NCI-H226 (cell line): ENCODE results near the gene FNBP1L.
"Not testable (repeated sequence)": the region's sequence is repeated elsewhere in the genome, so short reads cannot be mapped to it uniquely, and the experiment has no call there.

Experiments used
- DNase-seq: peaks from one replicate; pipeline ENCODE4 v3.0.0-alpha.2; 2015

FNBP1L gene

DNA sequence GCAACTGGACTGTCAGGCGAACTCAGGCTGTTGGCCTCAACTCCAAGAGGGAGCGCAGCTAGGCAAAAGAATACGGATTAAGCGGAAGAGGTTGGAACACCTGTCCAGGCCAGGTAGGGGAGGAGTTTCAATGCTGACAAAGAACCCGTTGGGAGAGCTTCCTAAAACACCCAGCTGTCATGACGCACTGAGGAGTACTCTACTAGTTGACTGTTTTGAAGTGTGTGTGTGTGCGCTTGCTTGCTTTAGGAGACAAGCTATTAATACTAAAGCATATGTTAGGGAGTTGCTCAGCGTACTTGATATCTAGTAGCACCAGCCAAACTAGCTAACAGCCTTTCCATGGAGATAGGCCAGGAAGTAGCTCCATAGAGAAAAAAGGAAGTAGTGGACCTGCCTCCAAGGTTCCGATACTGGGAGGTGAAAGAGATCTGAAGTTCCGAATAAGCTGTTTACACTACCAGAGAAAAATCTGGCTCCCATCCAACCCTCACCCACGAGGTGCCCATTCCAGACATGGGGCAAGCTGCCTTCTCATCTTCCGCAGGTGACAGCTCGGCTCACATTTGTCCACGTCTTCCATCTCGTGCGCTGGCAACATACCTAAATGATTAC is 974 bp upstream of the FNBP1L start:
- DNase-seq: peak; percentile 31

DNA sequence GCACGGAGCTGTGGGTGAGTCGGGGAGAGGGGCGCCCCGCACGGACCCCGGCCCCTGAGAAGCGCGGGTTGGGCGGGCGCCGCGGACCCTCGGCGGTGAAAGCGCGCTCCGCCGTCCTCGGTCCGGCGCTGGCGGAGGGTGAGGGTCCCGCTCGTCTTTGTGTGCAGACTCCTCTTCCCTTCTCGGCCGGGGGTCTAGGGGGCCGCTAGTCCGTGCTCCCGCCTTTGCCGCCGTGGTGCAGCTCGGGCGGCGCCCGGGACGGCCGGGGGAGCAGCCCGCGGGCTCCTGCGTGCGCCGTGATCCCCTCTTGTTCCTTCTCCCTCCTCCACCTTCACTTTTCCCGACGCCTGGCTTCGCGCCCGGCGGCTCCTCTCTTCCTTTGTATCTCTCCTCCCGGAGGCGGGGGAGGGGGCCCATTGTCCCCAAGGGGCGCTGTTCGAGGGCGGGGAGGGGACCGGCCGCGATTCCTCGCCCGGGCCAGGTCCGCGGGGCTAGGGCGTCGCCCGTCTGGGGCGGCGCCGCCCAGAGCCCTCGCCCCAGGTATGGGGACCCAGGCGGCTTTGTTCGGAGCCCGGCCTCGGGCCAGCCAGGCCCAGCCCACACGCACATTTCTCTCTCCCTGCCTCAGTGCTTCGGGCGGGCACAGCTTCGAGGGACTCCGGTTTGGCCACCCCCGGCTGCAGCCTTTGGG is 519 bp downstream of the FNBP1L start:
- DNase-seq: peak; percentile 22

GRCh38 chr1:93448983-93449804 is 1.3 kb downstream of the FNBP1L start:
- peak; percentile 37 for DNase-seq

GRCh38 chr1:93450321-93450720 is 2.4 kb downstream of the FNBP1L start:
- no peak for DNase-seq

DNA sequence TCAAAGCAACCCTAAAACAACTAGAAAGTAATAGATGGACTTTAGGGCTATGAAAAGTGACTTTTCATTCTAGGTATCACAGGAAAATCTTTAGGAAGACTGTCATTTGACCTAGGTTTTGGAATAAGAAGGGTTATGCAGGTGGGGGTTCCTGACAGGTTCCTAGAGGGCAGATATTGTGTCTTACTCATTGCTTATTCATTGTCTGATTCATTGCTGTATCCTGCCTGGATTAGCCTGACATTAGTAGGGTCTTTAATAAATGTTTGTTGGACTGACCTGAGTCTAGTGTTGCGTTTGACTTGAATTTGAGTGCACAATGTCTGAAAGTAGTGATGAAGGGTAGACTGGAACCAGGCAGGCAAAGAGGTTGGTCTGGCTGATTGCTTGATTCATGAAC is 6.0 kb downstream of the FNBP1L start:
- DNase-seq: peak; percentile 43

DNA sequence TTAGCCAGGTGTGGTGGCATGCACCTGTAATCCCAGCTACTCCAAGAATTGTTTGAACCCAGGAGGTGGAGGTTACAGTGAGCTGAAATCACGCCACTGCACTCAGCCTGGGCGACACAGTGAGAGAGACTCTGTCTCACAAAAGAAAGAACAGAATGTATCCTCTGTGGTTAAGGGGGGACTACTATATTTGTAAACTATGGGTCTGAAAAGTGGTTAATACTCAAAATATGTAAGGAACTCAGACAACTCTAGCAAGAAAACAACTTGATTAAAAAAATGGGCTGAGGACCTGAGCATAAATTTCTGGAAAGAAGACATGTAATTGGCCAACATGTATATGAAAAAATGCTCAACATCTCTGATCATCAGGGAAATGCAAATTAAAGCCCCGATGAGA is 11.2 kb downstream of the FNBP1L start:
- DNase-seq: no peak

- no peak for DNase-seq
Measured at GRCh38 chr1:93461236-93461635, 13.3 kb downstream of the FNBP1L start.

- no peak for DNase-seq
Measured at GRCh38 chr1:93463960-93464359, 16.0 kb downstream of the FNBP1L start.

DNA sequence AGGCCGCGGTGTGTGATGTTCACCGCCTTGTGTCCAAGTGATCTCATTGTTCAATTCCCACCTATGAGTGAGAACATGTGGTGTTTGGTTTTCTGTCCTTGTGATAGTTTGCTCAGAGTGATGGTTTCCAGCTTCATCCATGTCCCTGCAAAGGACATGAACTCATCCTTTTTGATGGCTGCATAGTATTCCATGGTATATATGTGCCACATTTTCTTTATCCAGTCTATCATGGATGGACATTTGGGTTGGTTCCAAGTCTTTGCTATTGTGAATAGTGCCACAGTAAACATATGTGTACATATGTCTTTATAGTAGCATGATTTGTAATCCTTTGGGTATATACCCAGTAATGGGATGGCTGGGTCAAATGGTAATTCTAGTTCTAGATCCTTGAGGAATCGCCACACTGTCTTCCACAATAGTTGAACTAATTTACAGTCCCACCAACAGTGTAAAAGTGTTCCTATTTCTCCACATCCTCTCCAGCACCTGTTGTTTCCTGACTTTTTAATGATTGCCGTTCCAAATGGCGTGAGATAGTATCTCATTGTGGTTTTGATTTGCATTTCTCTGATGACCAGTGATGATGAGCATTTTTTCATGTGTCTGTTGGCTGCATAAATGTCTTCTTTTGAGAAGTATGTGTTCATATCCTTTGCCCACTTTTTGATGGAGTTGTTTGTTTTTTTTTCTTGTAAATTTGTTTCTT is 17.6 kb downstream of the FNBP1L start:
- DNase-seq: not testable (repeated sequence)

GRCh38 chr1:93467606-93468005 is 19.7 kb downstream of the FNBP1L start:
- DNase-seq: no peak

- no peak for DNase-seq
Measured at GRCh38 chr1:93468662-93469061, 20.7 kb downstream of the FNBP1L start.

DNA sequence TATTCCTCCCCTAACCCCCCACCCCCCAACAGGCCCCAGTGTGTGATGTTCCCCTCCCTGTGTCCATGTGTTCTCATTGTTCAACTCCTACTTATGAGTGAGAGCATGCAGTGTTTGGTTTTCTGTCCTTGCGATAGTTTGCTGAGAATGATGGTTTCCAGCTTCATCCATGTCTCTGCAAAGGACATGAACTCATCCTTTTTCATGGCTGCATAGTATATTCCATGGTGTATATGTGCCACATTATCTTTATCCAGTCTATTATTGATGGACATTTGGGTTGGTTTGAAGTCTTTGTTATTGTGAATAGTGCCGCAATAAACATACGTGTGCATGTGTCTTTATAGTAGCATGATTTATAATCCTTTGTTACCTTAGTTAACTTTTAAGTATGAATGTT is 21.3 kb downstream of the FNBP1L start:
- not testable (repeated sequence) for DNase-seq

DNA sequence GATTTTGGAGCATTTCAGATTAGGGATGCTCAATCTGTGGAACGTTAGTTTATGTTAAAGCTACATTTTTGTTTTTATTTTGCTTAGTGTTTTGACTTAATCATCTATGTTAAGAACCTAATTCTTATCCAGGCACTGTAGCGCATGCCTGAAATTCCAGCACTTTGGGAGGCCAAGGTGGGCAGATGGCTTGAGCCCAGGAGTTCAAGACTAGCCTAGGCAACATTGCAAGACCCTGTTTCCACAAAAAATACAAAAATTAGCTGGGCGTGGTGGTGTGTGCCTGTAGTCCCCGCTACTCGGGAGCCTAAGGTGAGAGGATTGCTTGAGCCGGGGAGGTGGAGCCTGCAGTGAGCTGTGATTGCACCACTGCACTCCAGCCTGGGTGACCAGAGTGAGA is 23.4 kb downstream of the FNBP1L start:
- no peak for DNase-seq

DNA sequence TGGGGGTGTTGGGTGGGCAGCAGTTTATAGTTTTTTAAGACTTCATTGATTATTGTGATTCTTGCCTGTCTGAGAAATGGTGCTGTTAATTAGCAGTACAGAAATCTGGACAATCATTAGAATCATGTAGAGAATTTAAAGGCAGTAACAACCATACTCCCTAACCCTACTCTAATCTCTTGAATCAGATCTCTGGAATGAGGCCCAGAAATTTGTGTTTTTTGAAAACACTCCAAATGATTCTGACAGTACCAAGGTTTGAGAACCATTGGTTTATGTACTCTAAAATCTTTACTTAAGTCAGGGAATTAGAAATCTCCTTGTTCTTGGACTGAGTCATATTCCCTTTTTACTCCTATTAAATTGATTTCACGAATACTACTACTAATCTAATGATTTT is 24.0 kb downstream of the FNBP1L start:
- peak; percentile 68 for DNase-seq

- DNase-seq: no peak
Measured at GRCh38 chr1:93474321-93474720, 26.4 kb downstream of the FNBP1L start.

GRCh38 chr1:93475681-93476080 is 27.8 kb downstream of the FNBP1L start:
- DNase-seq: no peak

- DNase-seq: not testable (repeated sequence)
Measured at GRCh38 chr1:93479133-93479745, 31.3 kb downstream of the FNBP1L start.

DNA sequence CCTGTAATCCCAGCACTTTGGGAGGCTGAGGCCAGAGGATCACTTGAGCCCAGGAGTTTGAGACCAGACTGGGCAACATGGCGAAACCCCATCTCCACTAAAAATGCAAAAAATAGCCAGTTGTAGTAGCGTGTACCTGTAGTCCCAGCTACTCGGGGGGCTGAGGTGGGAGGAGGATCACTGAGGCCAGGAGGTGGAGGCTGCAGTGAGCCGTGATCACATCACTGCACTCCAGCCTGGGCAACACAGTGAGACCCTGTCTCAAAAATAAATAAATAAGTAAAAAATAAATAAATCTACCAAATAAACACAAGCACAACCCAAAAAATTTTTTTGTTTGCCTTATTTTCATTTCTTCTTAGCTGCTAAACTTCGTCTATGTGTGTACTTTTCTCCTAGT is 34.0 kb downstream of the FNBP1L start:
- not testable (repeated sequence) for DNase-seq

- no peak for DNase-seq
Measured at GRCh38 chr1:93483200-93483599, 35.3 kb downstream of the FNBP1L start.

GRCh38 chr1:93483606-93484005 is 35.7 kb downstream of the FNBP1L start:
- no peak for DNase-seq

GRCh38 chr1:93488207-93488606 is 40.3 kb downstream of the FNBP1L start:
- no peak for DNase-seq

DNA sequence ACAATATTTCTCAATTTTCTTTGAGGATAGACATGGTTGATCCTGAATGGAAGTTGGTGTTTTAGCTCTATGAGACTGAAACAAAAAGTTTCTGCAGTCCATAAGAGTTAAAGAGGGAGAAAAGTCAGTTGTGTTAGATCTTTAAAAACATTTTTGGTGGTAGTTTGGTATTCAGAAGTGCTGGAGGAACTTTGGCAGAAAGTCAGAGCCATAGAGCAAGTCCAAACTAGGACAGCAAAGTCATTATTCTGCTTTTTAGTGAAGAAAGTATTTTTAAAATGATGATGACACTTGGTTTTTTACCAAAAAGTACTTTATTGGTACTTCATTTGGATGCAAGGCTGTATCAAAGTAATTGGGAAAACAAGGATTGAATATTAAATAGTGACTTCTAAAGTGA is 41.8 kb downstream of the FNBP1L start:
- no peak for DNase-seq

DNA sequence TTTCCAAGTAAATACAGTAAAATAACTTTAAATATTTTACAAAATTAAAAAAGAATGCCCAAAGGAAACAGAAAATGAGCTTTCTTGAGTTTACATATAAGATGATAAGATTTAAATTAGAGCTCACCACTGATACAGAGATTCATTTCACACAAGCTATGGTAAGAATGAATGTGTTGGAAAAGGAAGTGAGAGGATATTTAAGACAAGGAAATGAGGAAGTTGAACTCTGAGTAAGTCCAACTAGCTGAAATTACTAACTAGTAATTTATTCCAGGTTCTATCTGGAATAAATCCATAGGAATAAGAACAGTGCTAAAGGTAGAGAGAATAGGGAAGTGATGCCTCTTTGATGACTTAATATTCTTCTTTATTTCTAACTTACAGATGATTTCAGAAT is 42.4 kb downstream of the FNBP1L start:
- no peak for DNase-seq
